ENCODE measurements around the gene MYCBP2.
"Not testable (repeated sequence)": the region's sequence is repeated elsewhere in the genome, so short reads cannot be mapped to it uniquely, and the experiment has no call there.

Gene MYCBP2, protein sequence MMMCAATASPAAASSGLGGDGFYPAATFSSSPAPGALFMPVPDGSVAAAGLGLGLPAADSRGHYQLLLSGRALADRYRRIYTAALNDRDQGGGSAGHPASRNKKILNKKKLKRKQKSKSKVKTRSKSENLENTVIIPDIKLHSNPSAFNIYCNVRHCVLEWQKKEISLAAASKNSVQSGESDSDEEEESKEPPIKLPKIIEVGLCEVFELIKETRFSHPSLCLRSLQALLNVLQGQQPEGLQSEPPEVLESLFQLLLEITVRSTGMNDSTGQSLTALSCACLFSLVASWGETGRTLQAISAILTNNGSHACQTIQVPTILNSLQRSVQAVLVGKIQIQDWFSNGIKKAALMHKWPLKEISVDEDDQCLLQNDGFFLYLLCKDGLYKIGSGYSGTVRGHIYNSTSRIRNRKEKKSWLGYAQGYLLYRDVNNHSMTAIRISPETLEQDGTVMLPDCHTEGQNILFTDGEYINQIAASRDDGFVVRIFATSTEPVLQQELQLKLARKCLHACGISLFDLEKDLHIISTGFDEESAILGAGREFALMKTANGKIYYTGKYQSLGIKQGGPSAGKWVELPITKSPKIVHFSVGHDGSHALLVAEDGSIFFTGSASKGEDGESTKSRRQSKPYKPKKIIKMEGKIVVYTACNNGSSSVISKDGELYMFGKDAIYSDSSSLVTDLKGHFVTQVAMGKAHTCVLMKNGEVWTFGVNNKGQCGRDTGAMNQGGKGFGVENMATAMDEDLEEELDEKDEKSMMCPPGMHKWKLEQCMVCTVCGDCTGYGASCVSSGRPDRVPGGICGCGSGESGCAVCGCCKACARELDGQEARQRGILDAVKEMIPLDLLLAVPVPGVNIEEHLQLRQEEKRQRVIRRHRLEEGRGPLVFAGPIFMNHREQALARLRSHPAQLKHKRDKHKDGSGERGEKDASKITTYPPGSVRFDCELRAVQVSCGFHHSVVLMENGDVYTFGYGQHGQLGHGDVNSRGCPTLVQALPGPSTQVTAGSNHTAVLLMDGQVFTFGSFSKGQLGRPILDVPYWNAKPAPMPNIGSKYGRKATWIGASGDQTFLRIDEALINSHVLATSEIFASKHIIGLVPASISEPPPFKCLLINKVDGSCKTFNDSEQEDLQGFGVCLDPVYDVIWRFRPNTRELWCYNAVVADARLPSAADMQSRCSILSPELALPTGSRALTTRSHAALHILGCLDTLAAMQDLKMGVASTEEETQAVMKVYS (N-terminal part only)

DNA sequence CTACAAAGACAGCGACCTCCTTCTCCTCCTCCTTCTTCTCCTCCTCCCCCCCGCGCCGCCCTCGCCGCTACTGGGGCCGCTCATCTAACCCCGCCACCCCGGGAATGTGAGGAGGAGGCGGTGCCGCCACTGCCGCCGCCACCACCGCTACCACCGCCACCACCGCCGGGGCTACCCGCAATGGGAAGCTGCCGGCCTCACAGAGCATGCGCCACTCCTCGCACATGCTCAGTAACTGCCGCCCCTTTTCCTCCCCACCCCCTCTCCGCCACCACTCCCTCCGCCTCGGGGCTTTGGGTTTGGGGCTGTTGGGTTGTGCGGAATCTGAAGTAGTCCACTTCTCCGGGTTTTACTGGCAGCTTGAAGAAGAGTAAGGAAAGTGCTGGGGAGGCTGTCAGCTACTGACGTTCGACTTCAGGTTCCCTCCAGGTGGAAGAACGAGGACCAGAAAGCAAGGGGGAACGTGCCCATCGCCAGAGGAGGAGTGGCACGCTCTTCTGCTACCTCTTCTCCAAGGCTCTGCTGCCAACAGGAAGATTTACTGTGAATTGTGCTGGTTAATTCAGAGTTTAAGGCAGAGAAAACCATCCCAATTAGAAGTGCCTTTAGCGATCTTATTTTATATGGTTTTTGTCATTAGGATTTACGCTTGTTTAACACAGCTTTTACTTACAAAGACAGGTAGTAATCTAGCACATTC lies at the start of gene MYCBP2:
Gene MYCBP2, minus strand, starts transcription at position 190 of the 700 bp plus-strand sequence. CDS start 319 bp downstream, outside the sequence.
- FAIRE-seq (peak; percentile 67), DNase-seq (ENCODE audit: low spot score) (peak; percentile 90)

GRCh38 chr13:77375560-77376108 lies 48.7 kb upstream of the MYCBP2 start:
- DNase-seq (ENCODE audit: low spot score) (no peak), FAIRE-seq (no peak)

DNA sequence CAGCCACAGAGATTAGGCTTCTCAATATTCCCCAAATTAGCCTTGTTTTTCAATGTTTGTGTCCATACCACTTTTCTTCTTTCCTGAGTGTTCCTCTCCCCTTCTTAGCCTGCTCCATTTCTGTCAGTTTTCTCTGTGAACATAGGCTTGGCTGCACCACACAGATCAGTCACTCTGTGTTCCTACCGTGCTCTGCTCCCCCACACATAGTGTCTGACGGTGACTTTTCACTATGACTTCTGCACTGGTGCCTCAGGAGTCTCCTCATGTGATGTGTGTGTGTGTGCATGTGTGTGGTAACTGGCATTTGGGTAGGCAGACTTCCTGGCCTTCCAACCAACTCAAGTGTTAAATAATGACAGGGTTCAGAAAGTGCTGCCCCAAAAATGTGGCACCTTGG lies 47.9 kb upstream of the MYCBP2 start:
- DNase-seq (ENCODE audit: low spot score) (no peak), FAIRE-seq (no peak)

GRCh38 chr13:77374339-77374738 lies 47.4 kb upstream of the MYCBP2 start:
- DNase-seq (ENCODE audit: low spot score) (no peak), FAIRE-seq (no peak)

DNA sequence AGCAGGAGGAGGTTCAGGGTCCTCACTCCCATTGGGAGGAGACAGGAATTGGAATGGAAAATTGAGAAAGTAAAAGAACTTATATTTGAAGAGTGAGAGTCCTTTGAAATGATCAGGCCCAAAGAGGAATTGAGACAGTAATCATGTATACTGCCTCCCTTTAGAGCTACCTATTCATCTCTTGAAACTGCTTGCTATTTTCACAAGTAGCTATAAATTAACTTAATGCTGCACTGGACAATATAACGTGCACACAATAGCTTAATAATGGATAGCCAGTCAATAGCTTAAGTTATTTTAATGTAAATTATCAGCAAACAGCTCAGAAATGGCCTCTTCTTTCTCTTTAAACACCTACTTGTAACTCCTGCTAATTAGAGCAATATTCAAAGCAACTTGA lies 46.6 kb upstream of the MYCBP2 start:
- DNase-seq (ENCODE audit: low spot score) (no peak), FAIRE-seq (no peak)

DNA sequence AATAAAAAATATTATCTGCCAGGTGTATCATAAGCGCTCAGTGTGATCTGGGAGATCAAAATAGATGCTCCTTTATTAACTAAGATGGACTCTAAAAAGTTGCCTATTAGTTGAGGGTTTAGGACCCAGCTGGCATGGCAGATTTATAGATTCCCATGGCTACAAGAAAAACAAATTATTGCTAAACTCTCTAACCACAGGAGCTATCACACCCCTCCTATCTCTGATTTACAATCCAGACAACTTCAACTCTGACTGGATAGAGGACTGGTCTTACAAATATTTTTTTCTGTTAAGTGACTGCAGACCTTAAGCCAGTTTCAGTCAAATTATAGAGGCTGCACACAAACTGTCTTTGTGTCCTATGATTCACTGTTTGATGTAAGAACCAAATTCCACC lies 45.4 kb upstream of the MYCBP2 start:
- DNase-seq (ENCODE audit: low spot score) = no peak
- FAIRE-seq = no peak

DNA sequence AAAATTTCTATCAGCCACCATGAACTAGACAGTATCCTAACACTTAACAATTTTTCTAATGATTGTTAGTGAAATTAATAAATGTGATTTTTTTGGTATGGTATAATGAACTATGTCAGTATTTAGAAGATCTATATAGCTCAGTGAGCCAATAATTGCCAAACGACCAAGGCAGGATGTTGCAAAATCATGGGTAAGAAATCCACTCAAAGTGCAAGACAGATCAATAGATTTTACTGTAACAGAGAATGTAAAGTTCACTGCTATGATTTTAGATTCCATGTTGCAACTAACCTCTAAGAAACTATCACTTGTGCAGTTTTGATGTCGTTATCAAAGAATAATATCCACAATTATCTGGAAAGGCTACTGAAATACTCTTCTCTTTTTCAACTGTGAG lies 44.0 kb upstream of the MYCBP2 start:
- DNase-seq (ENCODE audit: low spot score) = no peak
- FAIRE-seq = no peak

- no peak for FAIRE-seq
Observed at GRCh38 chr13:77362166-77362565, 35.3 kb upstream of the MYCBP2 start.

DNA sequence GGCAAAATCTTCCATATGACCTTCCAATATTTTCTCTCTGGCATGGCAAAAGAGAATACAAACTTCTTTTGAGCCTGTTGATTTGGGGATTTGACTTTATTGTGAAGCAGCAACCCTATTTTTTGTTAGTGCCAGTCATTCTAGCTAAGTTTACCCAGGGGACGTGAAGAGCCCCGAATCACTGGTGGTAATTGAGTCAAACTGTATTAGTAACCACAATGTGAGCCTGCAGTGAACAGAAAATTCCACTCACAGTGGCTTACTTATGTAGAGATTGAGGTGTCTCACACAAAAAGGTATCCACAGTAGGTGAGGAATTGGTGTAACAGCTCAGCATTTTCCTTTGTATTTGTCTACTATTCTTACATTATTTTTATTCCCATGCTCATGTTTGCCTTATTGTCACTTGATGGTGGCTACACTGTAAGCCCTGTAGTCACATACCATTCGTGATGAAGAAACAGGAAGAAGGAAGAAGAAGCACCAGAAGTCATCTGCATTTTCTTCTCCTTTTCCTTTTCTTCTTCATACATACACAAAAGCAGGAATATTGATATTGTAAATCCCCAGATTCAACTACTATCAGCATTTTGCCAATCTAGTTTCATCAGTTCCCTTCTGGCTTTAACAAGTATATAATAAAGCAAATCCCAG lies 33.3 kb upstream of the MYCBP2 start:
- no peak for FAIRE-seq
- no peak for DNase-seq (ENCODE audit: low spot score)

More at GRCh38 chr13:77362166-77362565, 35.3 kb upstream of the MYCBP2 start:
- no peak for DNase-seq (ENCODE audit: low spot score)

- DNase-seq (ENCODE audit: low spot score) (no peak), FAIRE-seq (no peak)
Observed at GRCh38 chr13:77359171-77359570, 32.3 kb upstream of the MYCBP2 start.

- FAIRE-seq (no peak), DNase-seq (ENCODE audit: low spot score) (no peak)
Observed at GRCh38 chr13:77358001-77358400, 31.1 kb upstream of the MYCBP2 start.

DNA sequence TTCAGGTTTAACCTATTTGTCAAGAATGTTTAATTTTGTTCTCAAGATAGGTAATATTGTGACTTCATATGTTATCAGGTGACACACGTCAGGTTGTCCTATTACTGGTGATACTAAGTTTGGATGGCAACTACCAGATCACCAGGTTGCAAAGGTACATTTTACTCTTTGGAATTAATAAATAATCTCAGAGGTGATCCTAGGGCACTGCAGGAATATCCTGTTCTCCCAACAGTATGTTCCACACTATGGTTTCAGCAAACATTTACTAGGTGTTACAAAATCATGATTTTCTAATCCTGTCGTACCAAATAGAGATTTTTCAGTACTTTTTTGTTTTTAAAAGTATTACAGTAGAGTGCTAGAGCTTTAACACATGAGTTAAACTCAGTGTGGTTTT lies 29.3 kb upstream of the MYCBP2 start:
- no peak for FAIRE-seq
- no peak for DNase-seq (ENCODE audit: low spot score)

GRCh38 chr13:77353995-77354394 lies 27.1 kb upstream of the MYCBP2 start:
- DNase-seq (ENCODE audit: low spot score) = no peak
- FAIRE-seq = no peak

DNA sequence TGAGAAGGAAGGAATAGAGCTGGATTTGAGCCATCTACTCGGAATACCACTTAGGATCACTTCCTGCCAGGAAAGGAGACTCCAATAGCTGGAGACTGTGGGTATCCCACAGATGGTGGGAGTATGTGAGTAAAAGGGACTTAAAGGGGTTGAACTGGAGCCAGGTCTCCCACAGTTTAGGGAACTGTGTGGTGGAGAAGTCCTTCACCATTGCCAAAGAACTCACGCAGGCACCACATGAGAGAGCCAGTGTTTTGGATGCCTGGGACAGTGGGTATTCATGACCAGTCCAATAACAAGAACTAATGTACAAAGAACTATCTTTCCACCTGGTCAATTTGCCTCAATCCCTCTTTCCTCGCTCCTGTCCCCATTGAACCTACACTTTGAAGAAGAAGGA lies 24.4 kb upstream of the MYCBP2 start:
- DNase-seq (ENCODE audit: low spot score) (no peak), FAIRE-seq (no peak)

DNA sequence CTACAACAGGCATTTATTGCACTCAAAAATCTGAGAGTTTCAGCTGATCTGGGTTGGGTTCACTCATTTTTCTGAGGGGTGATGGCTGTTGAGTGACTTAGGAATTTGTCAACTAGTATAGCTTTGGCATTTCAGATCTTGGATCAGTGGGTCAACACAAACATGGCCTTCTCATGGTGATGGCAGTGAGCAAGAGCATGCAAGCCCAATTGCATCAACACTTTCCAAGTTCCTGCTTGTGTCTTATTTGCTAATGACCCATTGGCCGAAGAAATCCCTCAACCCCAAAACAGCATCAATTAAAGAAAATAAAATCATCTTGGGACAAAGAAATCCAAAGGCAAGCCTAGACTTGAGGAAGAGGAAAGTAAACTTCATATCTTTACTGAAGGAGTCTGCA lies 23.9 kb upstream of the MYCBP2 start:
- FAIRE-seq = no peak
- DNase-seq (ENCODE audit: low spot score) = no peak

GRCh38 chr13:77349365-77349764 lies 22.5 kb upstream of the MYCBP2 start:
- FAIRE-seq (no peak), DNase-seq (ENCODE audit: low spot score) (no peak)

DNA sequence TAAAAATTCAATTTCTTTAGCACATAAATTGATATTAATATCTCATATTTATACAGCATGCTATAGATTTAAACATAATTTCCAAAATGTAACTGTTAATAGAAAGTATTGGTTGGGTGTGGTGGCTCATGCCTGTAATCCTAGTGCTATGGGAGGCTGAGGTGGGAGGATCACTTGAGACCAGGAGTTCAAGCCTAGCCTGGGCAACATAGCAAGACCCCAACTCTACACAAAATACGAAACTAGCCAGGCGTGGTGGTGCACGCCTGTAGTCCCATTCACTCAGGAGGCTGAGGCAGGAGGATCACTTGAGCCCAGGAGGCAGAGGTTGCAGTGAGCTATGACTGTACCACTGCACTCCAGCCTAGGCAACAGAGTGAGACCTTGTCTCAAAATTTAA lies 20.5 kb upstream of the MYCBP2 start:
- not testable (repeated sequence) for DNase-seq (ENCODE audit: low spot score); FAIRE-seq

DNA sequence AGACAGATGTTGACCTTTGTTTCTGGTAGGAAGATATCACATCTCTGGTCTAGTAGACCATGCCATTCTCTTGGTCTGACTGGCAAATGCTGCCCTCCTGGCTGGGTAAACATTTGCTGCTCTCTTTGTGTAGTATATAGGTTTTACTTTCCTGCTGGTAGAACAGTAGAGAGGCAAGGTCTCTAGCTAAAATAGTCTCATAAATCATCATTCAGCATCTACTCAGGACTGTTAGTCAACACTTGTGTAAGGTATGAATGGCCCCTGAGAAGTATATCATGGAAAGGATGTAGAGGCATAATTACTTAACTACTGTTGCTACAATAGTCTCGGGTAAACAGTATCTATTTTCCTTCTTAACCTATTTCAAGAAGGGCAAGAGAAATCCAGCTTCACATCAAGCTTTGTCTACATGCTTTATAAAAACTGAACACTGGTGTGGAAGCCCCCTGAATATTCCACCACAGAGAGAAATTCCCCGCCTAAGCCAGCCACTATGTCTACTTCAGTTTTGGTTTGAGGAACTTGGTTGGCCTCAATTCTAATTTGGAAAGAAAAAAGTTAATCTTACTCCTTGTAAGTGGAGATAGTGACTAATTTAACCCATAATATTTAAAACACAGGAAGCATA lies 18.4 kb upstream of the MYCBP2 start:
- FAIRE-seq = no peak
- no peak for DNase-seq (ENCODE audit: low spot score)

- FAIRE-seq (no peak), DNase-seq (ENCODE audit: low spot score) (no peak)
Observed at GRCh38 chr13:77343841-77344240, 16.9 kb upstream of the MYCBP2 start.

GRCh38 chr13:77339408-77339807 lies 12.5 kb upstream of the MYCBP2 start:
- DNase-seq (ENCODE audit: low spot score) = no peak
- FAIRE-seq = no peak

Data from RCC 7860 (cell line).